Endothelial cell of umbilical vein (primary cell): ENCODE measurements around the gene DOCK1.

Source experiments
- EZH2 ChIP-seq: IDR thresholded peaks from 2 replicates; pipeline ENCODE4 v1.6.1; 2012; ENCODE audit warnings: borderline replicate concordance, low read depth, mild to moderate bottlenecking, moderate library complexity, low read length, inconsistent platforms; ENCODE audit not compliant: severe bottlenecking
- FOS ChIP-seq: IDR thresholded peaks from 2 replicates; pipeline ENCODE4 v1.6.1; 2011; ENCODE audit warnings: mild to moderate bottlenecking, low read length, moderate library complexity, borderline replicate concordance; ENCODE audit not compliant: insufficient read depth
- JUN ChIP-seq: IDR thresholded peaks from 2 replicates; pipeline ENCODE4 v1.6.1; 2011; ENCODE audit warnings: borderline replicate concordance, low read depth; ENCODE audit not compliant: insufficient read length, insufficient read depth
- MYC ChIP-seq: IDR thresholded peaks from one replicate; pipeline ENCODE4 v1.6.1; 2011; ENCODE audit warnings: mild to moderate bottlenecking, low read depth, low read length
- POLR2A ChIP-seq: IDR thresholded peaks from 2 replicates; pipeline ENCODE4 v1.6.1; 2012; ENCODE audit warnings: low read depth, mild to moderate bottlenecking, control low read depth, low read length
- POLR2AphosphoS5 ChIP-seq: IDR thresholded peaks from 2 replicates; pipeline ENCODE4 v1.6.1; 2012; ENCODE audit warnings: low read depth, mild to moderate bottlenecking, control low read depth, low read length, moderate library complexity; ENCODE audit not compliant: insufficient read depth
- TF ChIP-seq, protein P1 (sequence below): IDR thresholded peaks from 2 replicates; pipeline ENCODE4 v1.6.1; 2011; ENCODE audit not compliant: insufficient read depth, insufficient read length
- TF ChIP-seq, protein P2 (sequence below), 2 donors: IDR thresholded peaks; 1 replicate in 1 of 2; 2 replicates in 1 of 2; pipeline ENCODE4 v1.5.1; 2011; ENCODE audit warnings: low read length in 2 of 2, mild to moderate bottlenecking in 2 of 2, moderate library complexity in 2 of 2, control low read depth in 1 of 2, inconsistent platforms in 1 of 2, low read depth in 1 of 2; ENCODE audit not compliant: insufficient read depth in 1 of 2; ENCODE audit errors: extremely low read depth in 1 of 2

DNA sequence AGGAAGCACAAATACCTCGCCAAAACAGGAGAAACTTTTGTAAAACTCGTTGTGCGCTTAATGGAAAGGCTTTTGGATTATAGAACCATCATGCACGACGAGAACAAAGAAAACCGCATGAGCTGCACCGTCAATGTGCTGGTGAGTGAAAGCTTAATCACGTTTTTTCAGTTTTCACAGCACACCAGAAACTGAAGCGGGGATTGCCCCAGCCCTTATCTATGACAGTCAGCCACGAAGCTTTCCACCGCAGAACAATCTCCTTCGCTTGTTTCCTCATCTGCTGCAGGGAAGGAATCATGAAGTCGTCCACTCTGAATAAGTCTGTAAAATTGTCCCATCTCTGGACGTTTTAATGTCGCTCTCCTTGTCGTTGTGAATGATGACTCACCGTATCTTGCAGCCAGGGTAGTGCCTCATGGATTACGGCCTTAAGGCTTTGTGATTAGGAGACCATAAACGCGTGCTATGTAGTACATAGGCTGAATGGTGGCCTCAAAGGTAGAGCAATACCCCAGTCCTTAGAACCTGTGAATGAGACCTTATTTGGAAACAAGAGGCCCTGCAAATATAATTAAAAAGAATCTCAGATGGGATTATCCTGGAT lies 468.9 kb downstream of the DOCK1 start:
- TF ChIP-seq MYC, result no peak
- TF ChIP-seq POLR2A, result no peak
- TF ChIP-seq, protein P1, sequence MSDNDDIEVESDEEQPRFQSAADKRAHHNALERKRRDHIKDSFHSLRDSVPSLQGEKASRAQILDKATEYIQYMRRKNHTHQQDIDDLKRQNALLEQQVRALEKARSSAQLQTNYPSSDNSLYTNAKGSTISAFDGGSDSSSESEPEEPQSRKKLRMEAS, result no peak
- TF ChIP-seq, protein P2, sequence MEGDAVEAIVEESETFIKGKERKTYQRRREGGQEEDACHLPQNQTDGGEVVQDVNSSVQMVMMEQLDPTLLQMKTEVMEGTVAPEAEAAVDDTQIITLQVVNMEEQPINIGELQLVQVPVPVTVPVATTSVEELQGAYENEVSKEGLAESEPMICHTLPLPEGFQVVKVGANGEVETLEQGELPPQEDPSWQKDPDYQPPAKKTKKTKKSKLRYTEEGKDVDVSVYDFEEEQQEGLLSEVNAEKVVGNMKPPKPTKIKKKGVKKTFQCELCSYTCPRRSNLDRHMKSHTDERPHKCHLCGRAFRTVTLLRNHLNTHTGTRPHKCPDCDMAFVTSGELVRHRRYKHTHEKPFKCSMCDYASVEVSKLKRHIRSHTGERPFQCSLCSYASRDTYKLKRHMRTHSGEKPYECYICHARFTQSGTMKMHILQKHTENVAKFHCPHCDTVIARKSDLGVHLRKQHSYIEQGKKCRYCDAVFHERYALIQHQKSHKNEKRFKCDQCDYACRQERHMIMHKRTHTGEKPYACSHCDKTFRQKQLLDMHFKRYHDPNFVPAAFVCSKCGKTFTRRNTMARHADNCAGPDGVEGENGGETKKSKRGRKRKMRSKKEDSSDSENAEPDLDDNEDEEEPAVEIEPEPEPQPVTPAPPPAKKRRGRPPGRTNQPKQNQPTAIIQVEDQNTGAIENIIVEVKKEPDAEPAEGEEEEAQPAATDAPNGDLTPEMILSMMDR (IDR thresholded peaks at IDR 0.05; ENCODE audit: extremely low read depth in 1 of 2, insufficient read depth in 1 of 2, low read depth in 1 of 2, low read length in 2 of 2), result no peak
- no peak for TF ChIP-seq POLR2AphosphoS5
- no peak for TF ChIP-seq EZH2
- no peak for TF ChIP-seq JUN
- TF ChIP-seq FOS, result no peak
